K562 (cell line): ENCODE data around the gene USP32. TPM values are rescaled to one million over a fixed set of nuclear protein-coding genes. Genes with fewer than 3 reads are reported as not detected.

Experiments used
- ATAC-seq: fragments of 200-7000 bp; cut with Tn5 transposase; 3 replicates; pipeline ENCODE4 v1.9.1; 2020; ENCODE audit warnings: moderate library complexity
- BruUV-seq: library from RNA; stranded (reverse); fragments of 400-500 nt; replicated peaks from 2 replicates; lab custom pipeline; 2021; lab: Mats Ljungman, UMichigan
- CTCF ChIA-PET: fragments of 300-600 bp; formaldehyde crosslinking; extraction: SDS; loops from one replicate; lab custom pipeline; 2021; ENCODE audit warnings: low intra/inter-chr PET ratio; lab: Yijun Ruan, JAX
- POLR2A ChIA-PET: fragments of 300-600, 350-650 bp; sonication (Branson Sonifier 250); formaldehyde crosslinking; extraction: SDS; loops from one replicate; lab custom pipeline; 2021; ENCODE audit warnings: antibody characterized with exemption, inconsistent platforms; lab: Yijun Ruan, JAX
- DNase-seq, 4 experiments: peaks; one replicate each; pipeline versions ENCODE4 v3.0.0 to v3.0.0-alpha.2; 2011 to 2018; ENCODE audit warnings: low spot score in 3 of 4, mixed read lengths in 3 of 4; ENCODE audit errors: extremely low read depth in 1 of 4
- FAIRE-seq: peaks from 2 replicates; lab custom pipeline; 2011; peaks lifted over from hg19 to GRCh38; lab: Jason Lieb, UNC
- H2AFZ ChIP-seq: 2 replicates; pipeline ENCODE4 v1.6.0; 2011; ENCODE audit warnings: low read depth, low read length, control low read depth, inconsistent platforms
- H3K27ac ChIP-seq: fragments of 200-600 bp; 3 replicates; pipeline ENCODE4 v1.8.0; 2011; ENCODE audit warnings: low read depth, mild to moderate bottlenecking, control low read depth, inconsistent platforms, low read length, moderate library complexity, mixed read lengths; ENCODE audit errors: extremely low read depth
- H3K27me3 ChIP-seq, 2 experiments: fragments of 300-600 bp in 1 of 2; 2 replicates in 1 of 2; 3 replicates in 1 of 2; pipeline versions ENCODE4 v1.6.0 to v1.8.0; 2011; ENCODE audit warnings: inconsistent platforms in 2 of 2, low read length in 2 of 2, mild to moderate bottlenecking in 1 of 2, mixed read lengths in 1 of 2, moderate library complexity in 1 of 2; ENCODE audit not compliant: control insufficient read depth in 2 of 2, insufficient read depth in 2 of 2
- H3K36me3 ChIP-seq: fragments of 300-600 bp; 3 replicates; pipeline ENCODE4 v1.8.0; 2011; ENCODE audit warnings: mild to moderate bottlenecking, low read length, inconsistent platforms; ENCODE audit not compliant: control insufficient read depth, insufficient read depth
- H3K4me1 ChIP-seq, 2 experiments: fragments of 200-600 bp in 1 of 2; replicated peaks in 1 of 2; 2 replicates in 1 of 2; 3 replicates in 1 of 2; pipeline versions ENCODE4 v1.5.1 to v1.8.0; 2011; ENCODE audit warnings: inconsistent platforms in 2 of 2, low read length in 2 of 2, mild to moderate bottlenecking in 1 of 2, mixed read lengths in 1 of 2, moderate library complexity in 1 of 2; ENCODE audit not compliant: control insufficient read depth in 2 of 2, insufficient read depth in 2 of 2
- H3K4me2 ChIP-seq: 2 replicates; pipeline ENCODE4 v1.6.1; 2011; ENCODE audit warnings: low read length, control low read depth, inconsistent platforms, mixed read lengths; ENCODE audit not compliant: insufficient read depth
- H3K4me3 ChIP-seq: fragments of 200-600 bp; sonication (generic), shearing (Covaris generic); 2 replicates; pipeline ENCODE4 v1.5.1; 2016; ENCODE audit warnings: control low read depth, inconsistent platforms
- H3K79me2 ChIP-seq: fragments of 200-600 bp; 3 replicates; pipeline ENCODE4 v1.8.0; 2011; ENCODE audit warnings: low read length, inconsistent platforms; ENCODE audit not compliant: control insufficient read depth, insufficient read depth
- H3K9ac ChIP-seq, 2 experiments: 2 replicates each; pipeline versions ENCODE4 v1.6.0 to v1.6.1; 2011; ENCODE audit warnings: low read depth in 2 of 2, low read length in 2 of 2, control low read depth in 1 of 2, inconsistent platforms in 1 of 2, mild to moderate bottlenecking in 1 of 2, mixed read lengths in 1 of 2; ENCODE audit not compliant: insufficient read depth in 1 of 2
- H3K9me1 ChIP-seq: one replicate; pipeline ENCODE4 v1.6.0; 2011; ENCODE audit warnings: inconsistent platforms, mild to moderate bottlenecking, low read length, moderate library complexity; ENCODE audit not compliant: control insufficient read depth, insufficient read depth
- H3K9me3 ChIP-seq: replicated peaks from 2 replicates; pipeline ENCODE4 v1.5.1; 2011; ENCODE audit warnings: low read depth, low read length, inconsistent platforms; ENCODE audit not compliant: control insufficient read depth, insufficient read depth
- H4K20me1 ChIP-seq: replicated peaks from 2 replicates; pipeline ENCODE4 v1.6.1; 2011; ENCODE audit warnings: low read length, inconsistent platforms, mixed read lengths; ENCODE audit not compliant: control insufficient read depth, insufficient read depth
- CEBPB ChIP-seq: fragments of 450-650 bp; IDR thresholded peaks from 2 replicates; pipeline ENCODE4 v1.6.1; 2016; ENCODE audit warnings: missing genetic modification characterization, missing compliant biosample characterization
- GTF2E2 ChIP-seq: fragments of 200-800 bp; sonication (Bioruptor generic); IDR thresholded peaks from 2 replicates; pipeline ENCODE4 v1.6.1; 2016; ENCODE audit warnings: missing genetic modification characterization, missing compliant biosample characterization
- HDAC1 ChIP-seq, 2 experiments: fragments of 450-650 bp; IDR thresholded peaks; 2 replicates each; pipeline ENCODE4 v1.6.1; 2016 to 2017; ENCODE audit warnings: inconsistent platforms in 1 of 2, mild to moderate bottlenecking in 1 of 2, moderate library complexity in 1 of 2
- HES1 ChIP-seq: fragments of 450-650 bp; IDR thresholded peaks from 2 replicates; pipeline ENCODE4 v1.6.1; 2016; ENCODE audit warnings: low read depth, mild to moderate bottlenecking, moderate library complexity
- HMBOX1 ChIP-seq: sonication (generic); IDR thresholded peaks from 2 replicates; pipeline ENCODE4 v1.6.1; 2016
- IRF2 ChIP-seq: sonication (generic); formaldehyde crosslinking; IDR thresholded peaks from 2 replicates; pipeline ENCODE4 v1.8.1; 2022; ENCODE audit warnings: mild to moderate bottlenecking, missing genetic modification reagents
- KLF16 ChIP-seq: IDR thresholded peaks from 2 replicates; pipeline ENCODE4 v1.6.1; 2016; ENCODE audit warnings: antibody characterized with exemption
- MCM2 ChIP-seq: fragments of 450-650 bp; IDR thresholded peaks from 2 replicates; pipeline ENCODE4 v1.6.1; 2017; ENCODE audit warnings: low read depth, mild to moderate bottlenecking
- NFXL1 ChIP-seq: fragments of 450-650 bp; formaldehyde crosslinking; IDR thresholded peaks from 2 replicates; pipeline ENCODE4 v1.4.0; 2021; ENCODE audit warnings: mild to moderate bottlenecking
- NR4A1 ChIP-seq, 2 experiments: fragments of 250-450 bp in 1 of 2; fragments of 450-650 bp in 1 of 2; sonication (Bioruptor Pico) in 1 of 2; IDR thresholded peaks; 2 replicates each; pipeline versions ENCODE4 v1.4.0 to v1.6.1; 2016 to 2020; ENCODE audit warnings: mild to moderate bottlenecking in 2 of 2, missing compliant biosample characterization in 1 of 2, missing genetic modification characterization in 1 of 2, moderate library complexity in 1 of 2
- PRPF4 ChIP-seq: fragments of 200-400 bp; formaldehyde crosslinking; IDR thresholded peaks from one replicate; pipeline ENCODE4 v1.6.1; 2017; ENCODE audit warnings: low read length, low read depth, mild to moderate bottlenecking; ENCODE audit not compliant: insufficient read depth, poor library complexity, severe bottlenecking
- SMAD4 ChIP-seq: fragments of 250-450 bp; sonication (Bioruptor Pico); conservative IDR thresholded peaks from 2 replicates; pipeline ENCODE4 v1.8.0; 2021; ENCODE audit warnings: inconsistent platforms, mild to moderate bottlenecking, moderate library complexity
- SUPT5H ChIP-seq: fragments of 450-650 bp; IDR thresholded peaks from 2 replicates; pipeline ENCODE4 v1.6.1; 2016
- ZNF24 ChIP-seq: fragments of 450-650 bp; IDR thresholded peaks from 2 replicates; pipeline ENCODE4 v1.6.1; 2016
- ZNF280A ChIP-seq: fragments of 450-650 bp; IDR thresholded peaks from 2 replicates; pipeline ENCODE4 v1.6.1; 2018; ENCODE audit warnings: mild to moderate bottlenecking, low read depth; ENCODE audit not compliant: partially characterized antibody
- WGBS: fragments of 100-300 bp; shearing (Covaris generic); methylation state at CpG from one replicate; pipeline ENCODE4 v1.1.6; 2016; ENCODE audit warnings: low coverage, mixed read lengths; ENCODE audit not compliant: insufficient coverage; ENCODE audit errors: missing lambda C conversion rate; 5-methylcytosine and 5-hydroxymethylcytosine counted together
- in situ Hi-C: fragments of 300-500 bp; cut with MboI; formaldehyde crosslinking; loops from 4 replicates; pipeline ENCODE4 v1.15.0; 2018; ENCODE audit warnings: inconsistent platforms, mixed read lengths
- intact Hi-C: fragments of 100-400 bp; cut with micrococcal nuclease; formaldehyde crosslinking; loops from 2 replicates; pipeline ENCODE4 v1.14.2; 2022
- polyA plus RNA-seq, 8 experiments: library from polyadenylated mRNA; depleted of rRNA in 4 of 8; stranded (reverse) in 5 of 8; unstranded in 3 of 8; fragments of >200 nt; fragmentation: Nextera tagmentation in 2 of 8; fragmentation: Illumina TruSeq in 1 of 8; extraction: Ambion mirVana in 2 of 8; extraction: Trizol in 1 of 8; gene quantifications; 2 replicates each; pipeline versions ENCODE4 v1.2.1 to v1.2.3, GENCODE V29; 2011 to 2014; ENCODE audit warnings: inconsistent platforms in 1 of 8, missing spikeins in 1 of 8
- total RNA-seq, 7 experiments: library from RNA; depleted of rRNA in 6 of 7; stranded (reverse); fragments of >200 nt in 6 of 7; fragmentation: Illumina TruSeq in 2 of 7; extraction: Trizol in 2 of 7; gene quantifications; 2 replicates each; pipeline versions ENCODE4 v1.2.1 to v1.2.3, GENCODE V29; 2011 to 2021; ENCODE audit warnings: low replicate concordance in 1 of 7

The USP32 gene
- total and polyA plus RNA-seq, 9 of the 15 experiments (the other 6 are each of a cell fraction or from before 2014, with no cell fraction given) = 18.0 to 69.3 (median 47.1) TPM

- no peak for TF ChIP-seq HMBOX1
These were observed 250.6 kb downstream of the USP32 start (continued) for GRCh38 chr17:60141111-60142018.

- 14% methylated on average over 61 of the region's 66 CpGs for WGBS
- POLR2A ChIA-PET = no interaction called here
- FAIRE-seq = peak; percentile 78
- intact Hi-C loops (loop anchor here (10.0 kb wide), 1 partner anchor 495 kb away; no protein-coding TSS in a partner anchor), in situ Hi-C loops (loop anchor here (10.0 kb wide), 1 partner anchor 285 kb away; the partner anchor contains the start of gene CHCT1)
- Histone ChIP-seq H3K4me3 (no peak overlapping the region), H3K9me3 (no peaks in the 10 kb centered on the region), H3K36me3 (no peaks in the 10 kb centered on the region), H2AFZ (no peak overlapping the region), H3K9ac (no peak overlapping the region), H3K27ac (no peak overlapping the region), H4K20me1 (peaks cover 19% of the 10 kb centered on the region), H3K9me1 (peaks cover 3% of the 10 kb centered on the region), H3K79me2 (no peaks in the 10 kb centered on the region; the same call in 2 of the 3 replicates), H3K4me1 (peaks cover 4 to 43% of the 10 kb centered on the region in 2 experiments; a peak in 4 of 5 replicates), H3K4me2 (peak overlapping the region; percentile 45), H3K27me3 (peaks cover 7 to 31% of the 10 kb centered on the region in 2 experiments; a peak in 4 of 5 replicates)
- peak; percentile 58 for ATAC-seq
- CTCF ChIA-PET = no interaction called here
- DNase-seq = peak; percentile 82 to 84 (median 83)
- BruUV-seq = no TSS peak
- TF ChIP-seq IRF2 (peak; percentile 95; the same call in 1 of the 2 replicates), SMAD4 (CRISPR knock-in tag) (peak; percentile 81), KLF16 (0 out of 2 replicates have a peak, but pooled peaks have one; percentile 54), MCM2 (no peak), NFXL1 (no peak), GTF2E2 (no peak), SUPT5H (no peak), ZNF280A (no peak), HES1 (no peak), CEBPB (no peak), ZNF24 (0 out of 2 replicates have a peak, but pooled peaks have one; percentile 33), HDAC1 (IDR thresholded peaks at IDR 0.05) (peak; percentile 70 to 98; a peak in 3 of 4 replicates), NR4A1 (CRISPR knock-in tag; IDR thresholded peaks at IDR 0.05) (peak; percentile 79; the same call in 1 of the 2 replicates), NR4A1 (tag; IDR thresholded peaks at IDR 0.05) (no peak), PRPF4 (no peak)
These were observed 252.3 kb downstream of the USP32 start for GRCh38 chr17:60139438-60140285.
